ACC112 (cell line): ENCODE data around the gene FGFRL1.

ENCODE experiments used
- H2AFZ ChIP-seq: fragments of 200-600 bp; sonication (generic); one replicate; pipeline ENCODE4 v1.6.0; 2017; ENCODE audit warnings: antibody characterized with exemption, low read length; ENCODE audit not compliant: unreplicated experiment
- H3K27ac ChIP-seq: fragments of 200-600 bp; sonication (generic); 2 replicates; pipeline ENCODE4 v1.5.1; 2014; ENCODE audit warnings: low read depth, mild to moderate bottlenecking, antibody characterized with exemption, low read length, moderate library complexity
- H3K27me3 ChIP-seq: fragments of 200-600 bp; sonication (generic); 2 replicates; pipeline ENCODE4 v1.6.1; 2014; ENCODE audit warnings: mild to moderate bottlenecking, antibody characterized with exemption, low read length, moderate library complexity, mixed read lengths; ENCODE audit not compliant: insufficient read depth
- H3K36me3 ChIP-seq: fragments of 200-600 bp; sonication (generic); 2 replicates; pipeline ENCODE4 v1.6.1; 2016; ENCODE audit warnings: mild to moderate bottlenecking, antibody characterized with exemption, low read length, moderate library complexity, mixed read lengths; ENCODE audit not compliant: insufficient read depth
- H3K4me1 ChIP-seq: fragments of 200-600 bp; sonication (generic); one replicate; pipeline ENCODE4 v1.6.1; 2016; ENCODE audit warnings: low read length, mixed read lengths; ENCODE audit not compliant: insufficient read depth, unreplicated experiment, control insufficient read depth
- H3K4me3 ChIP-seq: fragments of 200-600 bp; sonication (generic); 2 replicates; pipeline ENCODE4 v1.5.1; 2014; ENCODE audit warnings: mild to moderate bottlenecking, low read depth, low read length
- H3K79me2 ChIP-seq: fragments of 200-600 bp; sonication (generic); one replicate; pipeline ENCODE4 v1.6.0; 2016; ENCODE audit warnings: low read length; ENCODE audit not compliant: control insufficient read depth, unreplicated experiment, insufficient read depth

The FGFRL1 gene

GRCh38 chr4:1060621-1061020, 49.2 kb downstream of the FGFRL1 start:
- no peaks in the 10 kb centered on the region for H3K36me3 ChIP-seq
- no peaks in the 10 kb centered on the region for H3K79me2 ChIP-seq
- no peaks in the 10 kb centered on the region for H3K27me3 ChIP-seq
- H2AFZ ChIP-seq = no peak overlapping the region
- no peak overlapping the region for H3K27ac ChIP-seq
- no peak overlapping the region for H3K4me3 ChIP-seq
- no peaks in the 10 kb centered on the region for H3K4me1 ChIP-seq

GRCh38 chr4:1061056-1061700, 49.8 kb downstream of the FGFRL1 start:
- H3K27me3 ChIP-seq = no peaks in the 10 kb centered on the region
- no peak overlapping the region for H2AFZ ChIP-seq
- no peaks in the 10 kb centered on the region for H3K36me3 ChIP-seq
- no peak overlapping the region for H3K4me3 ChIP-seq
- no peaks in the 10 kb centered on the region for H3K79me2 ChIP-seq
- H3K27ac ChIP-seq = no peak overlapping the region
- no peaks in the 10 kb centered on the region for H3K4me1 ChIP-seq

GRCh38 chr4:1061760-1062159, 50.3 kb downstream of the FGFRL1 start:
- H3K79me2 ChIP-seq = no peaks in the 10 kb centered on the region
- no peak overlapping the region for H3K4me3 ChIP-seq
- no peaks in the 10 kb centered on the region for H3K27me3 ChIP-seq
- no peaks in the 10 kb centered on the region for H3K36me3 ChIP-seq
- no peak overlapping the region for H3K27ac ChIP-seq
- no peaks in the 10 kb centered on the region for H3K4me1 ChIP-seq
- no peak overlapping the region for H2AFZ ChIP-seq

DNA sequence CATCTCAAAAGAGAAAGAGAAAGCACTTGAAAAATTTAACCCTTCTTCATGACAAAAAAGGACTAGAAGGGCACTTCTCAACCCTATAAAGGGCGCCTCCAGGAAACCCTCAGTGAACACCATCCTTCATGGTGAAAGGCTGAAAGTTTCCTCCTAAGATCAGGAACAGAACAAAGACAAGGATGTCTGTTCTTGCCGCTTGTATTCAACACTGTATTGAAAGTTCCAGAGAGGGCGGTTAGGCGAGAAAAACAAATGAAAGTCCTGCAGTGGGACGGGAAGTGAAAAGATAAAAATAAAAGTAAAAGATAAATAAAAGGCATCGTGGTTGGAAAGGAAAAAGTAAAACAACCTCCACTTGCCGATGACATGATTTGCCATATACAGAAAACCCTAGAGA, 51.0 kb downstream of the FGFRL1 start:
- Histone ChIP-seq H3K4me1 (no peaks in the 10 kb centered on the region), H3K27me3 (no peaks in the 10 kb centered on the region), H3K36me3 (no peaks in the 10 kb centered on the region), H2AFZ (no peak overlapping the region), H3K79me2 (no peaks in the 10 kb centered on the region), H3K4me3 (no peak overlapping the region), H3K27ac (no peak overlapping the region)

DNA sequence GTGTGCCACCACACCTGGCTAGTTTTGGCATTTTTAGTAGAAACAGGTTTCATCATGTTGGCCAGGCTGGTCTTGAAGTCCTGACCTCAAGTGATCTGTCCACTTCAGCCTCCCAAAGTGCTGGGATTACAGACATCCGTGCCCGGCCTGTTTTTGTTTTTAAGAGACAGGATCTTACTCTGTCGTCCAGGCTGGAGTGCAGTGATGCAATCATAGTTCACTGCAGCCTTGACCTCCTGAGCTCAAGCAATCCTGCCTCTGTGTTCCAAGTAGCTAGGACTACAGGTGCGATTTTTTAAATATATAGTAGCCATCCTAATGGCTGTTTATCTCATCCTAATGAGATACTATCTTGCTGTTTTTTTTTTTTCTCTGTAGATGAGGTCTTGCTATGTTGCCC, 54.3 kb downstream of the FGFRL1 start:
- H3K4me1 ChIP-seq = no peaks in the 10 kb centered on the region
- no peaks in the 10 kb centered on the region for H3K79me2 ChIP-seq
- H3K27me3 ChIP-seq = no peaks in the 10 kb centered on the region
- H2AFZ ChIP-seq = no peak overlapping the region
- H3K4me3 ChIP-seq = no peak overlapping the region
- no peak overlapping the region for H3K27ac ChIP-seq
- H3K36me3 ChIP-seq = no peaks in the 10 kb centered on the region

GRCh38 chr4:1069394-1069793, 58.0 kb downstream of the FGFRL1 start:
- H3K27me3 ChIP-seq = no peaks in the 10 kb centered on the region
- H3K36me3 ChIP-seq = no peaks in the 10 kb centered on the region; the same call in 1 of the 2 replicates
- H3K79me2 ChIP-seq = no peaks in the 10 kb centered on the region
- H3K4me3 ChIP-seq = no peak overlapping the region
- H2AFZ ChIP-seq = no peak overlapping the region
- no peaks in the 10 kb centered on the region for H3K4me1 ChIP-seq
- H3K27ac ChIP-seq = no peak overlapping the region

DNA sequence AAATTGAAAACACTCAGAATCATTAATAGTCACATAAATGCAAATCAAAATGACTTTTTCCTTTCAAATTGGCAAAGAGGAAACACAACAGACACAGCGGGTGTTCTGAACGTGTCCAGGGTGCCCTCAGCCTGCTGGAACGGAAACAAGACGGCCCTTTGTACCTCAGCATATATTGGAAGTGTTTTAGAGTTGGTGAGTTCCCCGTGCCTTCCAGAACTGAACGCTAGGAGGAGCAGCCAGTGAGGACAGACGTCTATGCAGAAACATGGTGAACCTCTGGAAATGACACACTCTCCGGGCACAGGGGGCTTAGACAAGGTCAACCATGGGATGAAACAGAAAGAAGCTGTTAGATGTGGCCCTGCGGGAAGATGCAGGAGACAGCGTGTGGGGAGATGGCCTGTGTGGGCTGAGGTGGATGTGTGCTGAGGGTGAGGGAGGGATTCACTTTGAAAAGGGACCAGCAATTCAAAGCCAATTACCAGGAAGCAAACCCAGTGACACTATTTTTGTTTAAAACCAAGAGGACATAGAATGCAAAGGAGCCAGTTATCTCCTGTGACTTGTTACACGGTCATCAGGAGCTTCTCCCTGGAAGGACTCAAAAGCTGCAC, 61.5 kb downstream of the FGFRL1 start:
- Histone ChIP-seq H3K79me2 (no peaks in the 10 kb centered on the region), H3K4me1 (no peaks in the 10 kb centered on the region), H2AFZ (no peak overlapping the region), H3K27ac (no peak overlapping the region), H3K36me3 (no peaks in the 10 kb centered on the region; the same call in 1 of the 2 replicates), H3K27me3 (no peaks in the 10 kb centered on the region), H3K4me3 (no peak overlapping the region)

DNA sequence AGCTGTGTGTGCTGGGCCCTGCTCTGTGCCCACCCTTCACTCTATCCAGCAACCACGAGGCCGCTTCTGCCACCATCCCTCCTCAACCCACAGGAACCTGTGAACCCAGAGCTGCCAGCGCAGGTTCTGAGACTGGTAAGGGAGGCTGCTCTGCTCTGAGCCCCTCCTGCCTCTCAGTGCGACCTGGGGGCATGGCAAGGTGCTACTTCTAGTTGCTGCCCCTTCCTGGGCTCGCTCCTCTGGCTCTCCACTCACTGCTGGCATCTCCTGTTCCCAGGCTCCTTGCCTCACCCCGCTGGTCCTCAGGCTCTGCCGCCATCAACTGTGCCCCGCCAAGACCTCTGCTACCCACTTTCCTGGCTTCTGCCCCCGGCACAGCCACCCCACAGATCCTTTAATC, 62.7 kb downstream of the FGFRL1 start:
- Histone ChIP-seq H3K27me3 (no peaks in the 10 kb centered on the region), H3K4me1 (no peaks in the 10 kb centered on the region), H2AFZ (no peak overlapping the region), H3K27ac (no peak overlapping the region), H3K4me3 (no peak overlapping the region), H3K36me3 (no peaks in the 10 kb centered on the region; the same call in 1 of the 2 replicates), H3K79me2 (no peaks in the 10 kb centered on the region)

GRCh38 chr4:1075225-1075624, 63.8 kb downstream of the FGFRL1 start:
- Histone ChIP-seq H3K27me3 (no peaks in the 10 kb centered on the region), H3K4me1 (no peaks in the 10 kb centered on the region), H3K4me3 (no peak overlapping the region), H3K27ac (no peak overlapping the region), H3K36me3 (peaks cover 7% of the 10 kb centered on the region; the same call in 1 of the 2 replicates), H2AFZ (no peak overlapping the region), H3K79me2 (no peaks in the 10 kb centered on the region)

DNA sequence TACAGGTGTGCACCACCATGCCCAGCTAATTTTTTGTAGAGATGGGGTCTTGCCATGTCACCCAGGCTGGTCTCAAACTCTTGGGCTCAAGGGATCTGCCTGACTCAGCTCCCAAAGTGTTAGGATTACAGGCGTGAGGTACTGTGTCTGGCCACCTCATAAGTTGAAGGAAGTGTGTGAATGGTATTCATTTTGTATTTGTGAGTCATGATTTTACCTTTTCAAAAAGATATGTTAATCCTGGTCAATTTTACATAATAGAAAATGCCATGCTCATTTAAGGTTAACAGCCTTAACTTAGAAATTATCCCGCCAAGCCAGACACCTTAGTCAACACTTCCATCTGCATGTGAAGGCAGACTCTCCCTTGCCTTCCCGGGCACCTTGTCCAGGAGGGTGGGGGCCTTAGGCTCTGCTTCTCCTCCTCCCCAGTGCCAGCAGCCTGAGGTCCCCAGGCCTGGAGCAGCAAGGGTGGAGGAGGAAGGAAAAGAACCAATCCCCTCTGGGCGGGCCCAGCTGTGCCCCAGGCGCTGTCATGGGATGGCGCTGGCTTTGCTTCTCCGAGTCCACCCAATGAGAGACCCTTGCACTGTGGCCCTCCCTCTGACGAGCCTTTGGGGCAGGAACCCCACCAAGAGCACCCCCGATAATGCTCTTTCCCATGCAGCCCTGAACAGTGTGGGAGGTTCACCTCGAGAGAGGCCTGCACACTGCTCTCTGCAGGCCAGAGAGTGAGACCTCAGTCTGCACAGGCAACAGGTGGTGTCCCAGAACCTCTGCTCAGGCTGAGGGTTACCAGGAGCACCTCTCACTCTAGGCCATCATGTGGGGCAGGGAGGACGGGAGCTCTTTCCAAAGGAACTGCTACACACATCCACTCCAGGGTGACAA, 64.6 kb downstream of the FGFRL1 start:
- Histone ChIP-seq H3K79me2 (no peaks in the 10 kb centered on the region), H3K27ac (no peak overlapping the region), H2AFZ (no peak overlapping the region), H3K27me3 (no peaks in the 10 kb centered on the region), H3K36me3 (peaks cover 7% of the 10 kb centered on the region; the same call in 1 of the 2 replicates), H3K4me1 (peaks cover 4% of the 10 kb centered on the region), H3K4me3 (no peak overlapping the region)
